GM19324 (cell line): ENCODE data around the gene SH2D1B.
"Not testable (repeated sequence)": the region's sequence is repeated elsewhere in the genome, so short reads cannot be mapped to it uniquely, and the experiment has no call there.

Experiments used
- ATAC-seq: cut with Tn5 transposase; IDR thresholded peaks from one replicate; pipeline ENCODE4 v1.9.1; 2021; ENCODE audit warnings: mild to moderate bottlenecking, moderate library complexity; ENCODE audit not compliant: unreplicated experiment, low FRiP score

The SH2D1B gene

DNA sequence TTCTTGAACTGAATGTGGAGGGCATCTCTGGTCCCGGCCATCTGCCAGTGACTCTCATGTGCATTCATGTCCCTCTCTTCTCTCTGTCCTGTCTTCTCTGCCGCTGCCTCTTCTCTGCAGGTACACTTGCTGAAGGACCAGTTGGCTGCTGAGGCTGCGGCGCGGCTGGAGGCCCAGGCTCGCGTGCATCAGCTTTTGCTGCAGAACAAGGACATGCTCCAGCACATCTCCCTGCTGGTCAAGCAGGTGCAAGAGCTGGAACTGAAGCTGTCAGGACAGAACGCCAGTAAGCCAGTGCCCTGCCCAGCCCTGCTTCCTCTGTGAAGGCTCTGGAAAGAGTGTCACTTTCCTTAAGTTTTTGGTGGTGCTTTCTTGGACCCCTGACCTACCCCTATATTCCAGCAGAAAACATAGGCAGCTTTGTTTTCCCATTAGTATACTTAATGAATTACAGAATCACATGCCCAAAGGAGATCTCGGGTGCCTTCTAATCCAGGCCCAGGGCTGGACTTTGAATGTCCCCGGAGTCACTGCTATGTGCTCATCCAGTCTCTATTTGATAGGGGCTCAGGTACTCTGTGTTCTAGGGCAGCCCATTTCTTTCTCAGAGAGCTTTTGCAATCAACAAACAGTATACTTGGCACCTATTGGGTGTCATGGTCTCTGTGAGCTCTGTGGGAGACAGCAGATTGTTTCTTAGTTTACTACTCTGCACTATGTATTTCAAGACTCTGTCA, 46.5 kb downstream of the SH2D1B start:
- ATAC-seq: no peak

DNA sequence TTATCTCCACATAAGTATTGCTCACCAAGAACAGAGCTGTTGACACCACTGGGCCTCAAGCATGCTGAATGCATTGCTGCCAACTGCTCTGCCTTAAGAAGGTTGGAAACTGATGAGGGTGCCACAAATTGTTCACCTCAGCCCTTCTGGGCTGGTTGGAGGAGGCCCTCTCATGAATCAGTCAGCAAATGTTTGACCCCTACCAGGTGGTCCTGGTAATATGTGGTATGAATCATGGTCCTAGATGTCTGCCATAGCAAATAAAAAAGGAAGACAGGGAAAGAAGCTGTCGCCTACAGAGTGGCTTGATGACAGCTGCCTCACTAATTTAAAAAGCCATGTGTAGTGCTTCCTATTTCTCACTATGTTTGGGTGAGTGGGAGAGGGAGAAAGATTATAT, 47.4 kb downstream of the SH2D1B start:
- no peak for ATAC-seq

DNA sequence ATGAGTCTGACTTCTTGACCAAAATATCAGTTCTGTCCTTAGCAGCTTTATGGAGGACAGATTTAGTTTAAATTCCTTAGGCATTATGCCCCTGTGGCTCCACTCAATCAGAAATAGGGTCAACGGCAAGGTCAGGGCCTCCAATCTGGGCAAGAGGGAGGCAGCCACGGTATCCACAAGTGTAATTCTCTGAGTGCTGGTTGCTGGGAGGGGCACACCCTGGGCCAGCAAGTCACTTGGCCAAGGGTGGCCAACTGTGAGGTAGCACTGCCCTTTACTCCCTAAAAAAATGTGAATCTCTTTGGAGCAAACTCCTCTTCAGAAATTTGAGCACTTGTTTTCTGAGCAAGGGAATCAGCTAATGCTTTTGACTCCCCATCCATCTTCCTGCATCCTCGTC, 48.1 kb downstream of the SH2D1B start:
- no peak for ATAC-seq

DNA sequence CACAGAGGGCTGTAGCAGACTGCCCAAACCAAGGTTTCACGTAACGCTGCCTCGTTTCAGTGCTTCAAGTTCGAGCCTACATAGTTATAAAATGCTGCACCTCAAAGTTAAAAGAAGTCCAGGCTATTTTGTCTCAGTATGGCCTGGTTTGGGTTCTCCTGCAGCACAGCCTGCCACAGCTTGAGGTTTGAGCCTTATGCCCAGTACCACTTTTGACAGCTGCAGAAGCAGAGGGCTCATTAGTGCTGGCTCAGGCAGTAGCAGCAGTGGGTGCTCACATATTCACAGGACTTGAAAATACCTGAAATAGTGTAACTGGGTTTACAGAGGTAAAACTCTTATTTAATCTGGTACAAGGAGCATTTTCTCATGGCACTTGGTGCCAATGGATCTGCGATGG, 50.6 kb downstream of the SH2D1B start:
- peak; percentile 23 for ATAC-seq

DNA sequence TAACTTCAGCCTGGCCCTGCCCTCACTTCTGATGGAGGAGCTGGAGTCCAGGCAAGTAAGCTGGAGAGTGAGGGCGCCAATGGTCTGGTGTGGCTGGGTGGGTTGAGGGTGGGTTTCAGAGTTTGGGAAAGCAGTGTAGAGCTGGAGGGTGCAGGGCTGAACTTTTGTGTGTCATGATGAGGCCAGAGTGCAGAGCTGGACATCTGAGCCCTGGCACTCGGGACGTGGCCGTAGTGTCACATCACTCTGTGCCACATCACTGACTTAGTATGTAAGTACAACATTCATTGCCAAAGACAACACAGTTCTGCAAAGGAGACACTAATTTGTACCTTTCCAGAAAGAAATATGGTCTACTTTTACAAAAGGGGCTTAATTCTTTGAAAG, 51.1 kb downstream of the SH2D1B start:
- ATAC-seq: no peak

DNA sequence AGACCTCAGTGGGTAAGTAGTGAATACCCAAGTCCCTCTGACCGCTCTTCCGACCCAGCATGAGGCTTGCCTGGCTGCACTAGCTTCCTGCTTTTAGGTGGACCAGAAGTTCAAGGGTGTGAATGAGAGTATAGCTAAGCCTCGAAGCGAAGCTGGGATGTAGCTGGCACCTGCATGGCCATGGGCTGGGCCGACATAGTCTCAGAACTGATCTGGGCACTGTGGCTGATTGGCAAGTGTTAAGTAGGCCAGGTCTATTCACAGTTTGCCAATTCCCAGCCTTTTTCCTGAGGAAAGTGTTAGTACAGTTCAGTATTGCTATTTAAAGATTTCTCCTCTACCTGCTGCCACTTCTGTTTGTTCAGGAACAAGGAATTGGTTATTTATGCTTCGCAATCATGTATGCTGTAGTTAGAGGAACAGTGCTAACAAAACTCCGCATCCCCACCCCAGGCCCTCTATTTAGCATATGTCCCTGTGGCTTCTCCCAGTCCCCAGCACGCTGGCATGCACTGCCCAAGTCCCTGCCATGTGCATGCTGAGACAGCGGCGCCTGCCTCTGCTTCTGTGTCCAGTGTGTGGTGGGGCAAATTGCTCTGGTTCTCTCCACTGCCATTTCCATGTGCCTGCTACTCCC, 51.6 kb downstream of the SH2D1B start:
- no peak for ATAC-seq

DNA sequence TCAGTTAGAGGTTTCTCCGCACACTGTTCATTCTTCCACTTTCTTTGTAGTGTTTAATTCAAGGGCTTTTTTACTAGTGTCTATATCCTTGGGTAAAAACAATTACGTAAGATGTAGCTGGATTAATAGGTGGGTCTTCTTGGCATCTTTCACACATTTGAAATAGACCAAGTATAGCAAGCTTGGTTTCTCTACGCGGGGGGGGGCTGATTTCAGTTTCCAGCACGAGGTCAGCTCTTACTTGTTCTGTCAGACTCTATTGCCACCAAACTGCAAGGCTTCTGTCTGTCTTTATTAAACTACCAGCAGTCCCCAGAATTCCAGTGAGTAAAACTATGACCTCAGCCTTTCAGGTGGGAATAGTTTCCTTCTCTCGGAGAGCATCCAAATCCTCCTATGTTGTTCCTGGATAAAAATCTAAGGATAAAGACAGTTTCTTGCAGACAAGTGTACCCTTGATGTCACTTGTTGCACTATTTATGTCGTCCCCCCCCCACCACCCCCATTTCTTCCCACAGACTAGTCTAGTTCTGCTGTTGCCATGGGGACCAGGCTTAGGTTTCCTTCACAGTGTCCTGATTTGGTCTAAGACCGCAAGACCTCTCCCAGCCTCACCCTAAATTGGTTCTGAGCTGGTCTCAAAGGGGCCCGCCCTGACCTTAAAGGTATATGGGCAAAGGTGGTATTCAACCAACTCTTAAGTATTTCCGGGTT, 52.3 kb downstream of the SH2D1B start:
- ATAC-seq: no peak

DNA sequence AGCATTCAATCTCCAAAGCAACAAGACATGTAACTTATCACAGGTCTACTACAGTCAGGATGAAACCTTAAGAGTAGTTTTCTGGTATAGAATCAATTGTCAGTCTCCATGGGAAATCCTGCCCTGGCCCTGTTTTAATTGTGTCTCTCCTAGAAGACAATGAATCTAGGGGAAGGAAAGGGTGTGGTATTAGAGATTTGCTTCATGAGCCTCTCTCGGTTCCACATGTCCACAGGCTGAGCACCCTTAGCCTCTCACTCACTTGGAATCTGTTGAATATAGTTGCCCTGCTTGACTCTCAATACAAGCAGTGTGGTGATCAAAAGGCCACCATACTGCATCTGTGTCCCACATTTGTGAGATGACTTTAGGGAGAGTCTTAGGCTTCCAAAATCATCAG, 53.0 kb downstream of the SH2D1B start:
- no peak for ATAC-seq

DNA sequence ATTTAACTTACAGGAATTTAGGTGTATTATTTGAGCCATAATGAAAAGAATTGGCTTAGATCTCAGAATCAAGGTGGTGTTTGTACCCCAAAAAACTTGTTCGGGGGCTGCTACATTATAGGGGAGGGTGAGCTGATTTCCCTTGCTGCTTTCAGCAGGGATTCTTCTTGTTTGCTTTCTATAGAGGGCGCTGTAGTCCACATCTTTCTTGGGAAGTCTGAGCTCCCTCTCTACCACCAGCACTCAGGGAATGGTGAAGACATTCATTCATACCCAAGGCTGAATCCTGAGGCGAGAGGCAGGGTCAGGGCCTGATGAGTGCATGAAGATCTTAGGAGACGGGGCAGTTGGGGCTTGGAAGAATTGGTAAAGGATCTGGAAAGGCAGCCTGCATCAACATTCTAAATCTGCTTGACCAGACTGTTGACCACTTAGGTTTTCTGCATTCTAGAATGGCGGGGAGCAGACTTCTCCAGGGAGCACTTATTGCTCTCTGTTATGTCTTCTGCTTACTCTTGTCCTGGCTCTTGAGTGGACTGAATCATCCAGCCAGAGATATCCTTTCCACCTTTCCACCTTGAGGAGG, 54.2 kb downstream of the SH2D1B start:
- ATAC-seq: no peak

DNA sequence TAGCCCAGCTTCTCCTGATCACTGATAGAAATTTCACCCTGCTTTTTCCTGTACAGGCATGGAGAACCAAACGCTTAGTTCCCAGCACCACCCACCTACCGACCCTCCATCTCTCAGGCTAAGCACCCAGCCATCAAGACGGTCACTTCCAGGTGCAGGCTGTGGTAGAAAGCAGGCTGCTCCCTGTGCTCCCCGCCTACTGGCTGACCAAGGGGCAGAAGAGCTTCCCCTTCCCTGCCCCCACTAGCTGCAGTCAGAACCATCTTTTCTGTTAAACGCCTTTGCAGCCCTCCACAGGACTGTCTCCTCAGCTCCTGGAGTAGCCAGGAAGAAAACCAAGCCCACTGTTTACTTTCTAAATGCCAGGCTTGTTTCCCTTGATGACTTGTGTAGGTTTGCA, 58.2 kb downstream of the SH2D1B start:
- ATAC-seq: no peak

DNA sequence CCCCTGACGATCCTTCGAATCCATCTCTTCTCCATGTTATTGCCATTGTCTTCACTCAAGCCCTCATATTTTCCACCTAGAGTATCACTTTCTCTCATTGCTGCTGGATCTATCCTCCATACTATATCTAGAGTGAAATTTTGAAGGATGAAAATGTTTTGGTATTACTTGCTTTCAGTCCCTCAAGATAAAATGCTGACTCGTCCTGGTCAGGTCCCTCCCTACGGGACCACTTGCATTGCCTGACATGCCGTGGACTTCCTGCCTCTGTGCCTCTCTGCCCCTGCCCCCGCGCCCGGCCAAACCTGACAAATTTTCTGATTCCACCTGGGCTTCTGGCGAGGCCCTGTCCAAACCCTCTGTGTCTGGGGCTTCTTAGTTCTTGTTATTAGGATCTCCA, 58.9 kb downstream of the SH2D1B start:
- no peak for ATAC-seq

DNA sequence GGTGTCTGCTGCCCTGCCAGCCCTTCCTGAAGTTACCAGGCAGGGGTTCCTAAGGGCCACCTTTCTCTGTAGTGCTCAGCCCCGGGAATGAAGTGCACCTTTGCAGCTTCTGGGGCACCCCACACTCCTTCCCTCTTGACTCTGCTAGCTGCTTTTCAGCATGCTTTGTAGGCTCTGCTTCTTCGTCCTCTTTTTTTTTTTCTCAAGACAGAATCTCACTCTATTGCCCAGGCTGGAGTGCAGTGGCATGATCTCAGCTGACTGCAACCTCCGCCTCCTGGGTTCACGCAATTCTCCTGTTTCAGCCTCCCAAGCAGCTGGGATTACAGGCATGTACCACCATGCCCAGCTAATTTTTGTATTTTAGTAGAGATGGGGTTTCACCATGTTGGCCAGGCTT, 60.1 kb downstream of the SH2D1B start:
- ATAC-seq: not testable (repeated sequence)

DNA sequence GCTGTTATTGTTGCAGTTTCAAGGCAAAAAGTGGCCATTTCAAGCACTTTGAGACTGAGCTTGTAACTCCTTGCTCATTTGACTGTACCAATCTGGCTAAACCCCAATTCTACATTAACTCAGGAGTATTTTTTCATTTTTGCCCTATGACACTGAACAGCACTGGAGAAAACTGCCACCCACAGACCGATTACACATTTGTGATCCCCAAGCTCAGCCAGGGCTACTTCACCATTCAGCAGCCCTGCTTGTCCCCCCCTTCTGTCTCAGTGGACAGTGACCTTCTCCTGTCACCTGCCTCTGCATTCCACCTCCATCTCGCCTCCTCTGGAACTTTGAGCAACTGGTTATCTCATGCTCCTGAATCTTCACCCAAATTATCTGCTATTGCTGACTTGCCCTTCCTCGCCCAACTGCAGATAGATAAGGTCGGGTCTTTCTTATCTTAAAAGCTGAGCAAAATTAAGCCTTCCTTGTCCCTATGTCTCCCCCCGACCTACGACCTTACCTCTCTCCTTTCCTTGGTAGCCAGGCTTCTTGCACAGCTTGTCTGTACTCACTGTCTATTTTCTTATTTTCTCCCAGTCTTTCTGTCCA, 60.6 kb downstream of the SH2D1B start:
- no peak for ATAC-seq

DNA sequence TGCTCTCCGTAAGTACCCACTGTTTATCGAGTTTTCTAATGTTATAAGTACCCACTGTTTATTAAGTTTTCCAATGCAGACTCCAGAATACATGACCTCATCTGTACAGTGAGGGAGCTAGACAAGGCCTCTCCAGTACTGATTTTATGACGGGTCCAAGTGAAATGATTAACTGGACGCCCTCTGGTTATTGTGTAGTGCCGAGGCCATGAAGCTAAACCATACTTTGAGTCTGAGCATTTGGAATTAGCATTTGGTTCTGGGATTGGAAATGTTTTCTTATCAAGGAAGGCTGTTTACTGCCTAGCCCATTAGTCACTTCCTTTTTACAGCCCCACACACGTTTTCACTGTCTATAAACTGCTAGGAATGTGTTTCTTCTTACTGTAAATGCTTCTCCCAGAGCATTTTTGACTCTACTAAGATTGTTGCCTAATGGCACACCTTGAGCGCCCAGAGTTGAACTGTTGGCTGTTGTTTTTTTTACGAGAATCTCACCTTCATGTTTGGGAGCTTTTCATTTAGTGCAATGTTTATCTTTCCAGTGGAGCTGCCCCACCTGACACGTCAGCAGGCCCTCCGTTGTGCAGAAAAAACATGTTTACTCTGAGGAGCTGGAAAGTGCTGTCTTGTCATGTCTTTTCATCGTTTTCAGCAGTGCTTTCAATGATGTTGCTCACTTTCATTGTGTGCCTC, 62.2 kb downstream of the SH2D1B start:
- no peak for ATAC-seq

DNA sequence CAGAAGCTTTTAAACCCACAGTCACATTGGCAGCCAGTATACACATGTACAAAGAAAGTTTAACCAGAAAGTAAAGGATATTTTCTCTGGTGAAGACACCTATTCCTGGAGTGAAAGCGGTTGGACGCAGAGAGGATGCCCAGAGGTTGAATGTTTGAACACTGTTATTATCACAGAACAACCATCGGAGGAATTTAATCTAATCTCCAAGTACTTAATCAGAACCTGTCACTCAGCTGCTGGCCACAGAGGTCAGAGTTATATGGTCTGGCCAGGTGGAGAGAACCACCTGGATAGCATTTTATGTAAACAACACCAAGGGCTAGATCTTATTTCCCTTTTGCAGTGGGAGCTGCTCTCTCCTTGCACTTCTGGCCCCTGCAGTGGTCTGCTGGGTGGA, 64.7 kb downstream of the SH2D1B start:
- no peak for ATAC-seq
